Activated effector memory CD4-positive, alpha-beta T cell treated with Interleukin-2 at 50 U/mL for 16 hours (primary cell): ENCODE data around the gene GSN.

ENCODE experiments used
- DNase-seq: peaks from one replicate; pipeline ENCODE4 v3.0.0-alpha.2; 2020

Gene GSN

GRCh38 chr9:121267689-121268597, at the start of gene GSN:
TSS of gene GSN (plus strand) at chr9:121268162. CDS start at chr9:121301972, 33,810 bp downstream.
- DNase-seq = peak; percentile 36

- no peak for DNase-seq
These were observed 49.5 kb upstream of the GSN start for GRCh38 chr9:121218357-121219027.

- DNase-seq = no peak
These were observed 48.4 kb upstream of the GSN start for GRCh38 chr9:121219530-121219929.

- no peak for DNase-seq
These were observed 46.8 kb upstream of the GSN start for GRCh38 chr9:121220996-121221663.

GRCh38 chr9:121221664-121222055, 46.3 kb upstream of the GSN start:
- DNase-seq = no peak

- no peak for DNase-seq
These were observed 45.3 kb upstream of the GSN start for GRCh38 chr9:121222524-121223171.

- no peak for DNase-seq
These were observed 42.7 kb upstream of the GSN start for GRCh38 chr9:121225240-121225639.

GRCh38 chr9:121226175-121226574, 41.8 kb upstream of the GSN start:
- DNase-seq = no peak

GRCh38 chr9:121227862-121228261, 40.1 kb upstream of the GSN start:
- no peak for DNase-seq

GRCh38 chr9:121230256-121230655, 37.7 kb upstream of the GSN start:
- DNase-seq = no peak

GRCh38 chr9:121232251-121232650, 35.7 kb upstream of the GSN start:
- DNase-seq = no peak

- DNase-seq = no peak
These were observed 33.8 kb upstream of the GSN start for GRCh38 chr9:121233906-121234831.

GRCh38 chr9:121234832-121235161, 33.2 kb upstream of the GSN start:
- DNase-seq = no peak

GRCh38 chr9:121235512-121235911, 32.5 kb upstream of the GSN start:
- no peak for DNase-seq

- no peak for DNase-seq
These were observed 30.0 kb upstream of the GSN start for GRCh38 chr9:121237916-121238315.

- no peak for DNase-seq
These were observed 28.9 kb upstream of the GSN start for GRCh38 chr9:121239071-121239470.

GRCh38 chr9:121239851-121240250, 28.1 kb upstream of the GSN start:
- no peak for DNase-seq

GRCh38 chr9:121240472-121241135, 27.4 kb upstream of the GSN start:
- DNase-seq = no peak

GRCh38 chr9:121242219-121242958, 25.6 kb upstream of the GSN start:
- DNase-seq = no peak

- no peak for DNase-seq
These were observed 25.0 kb upstream of the GSN start for GRCh38 chr9:121242959-121243346.
